HL-60/S4 treated with retinoic acid at 250 ng/mL for 4 days and 3 days (cell line): ENCODE measurements around the gene SMG6.
"Not testable (repeated sequence)": the region's sequence is repeated elsewhere in the genome, so short reads cannot be mapped to it uniquely, and the experiment has no call there.

Source experiments
- in situ Hi-C: fragments of 300-500 bp; cut with MboI; formaldehyde crosslinking; loops from 2 replicates; pipeline ENCODE4 v1.7.0; 2022; ENCODE audit warnings: low sequenced_read_pairs

SMG6 gene

GRCh38 chr17:2211661-2212399, 91.8 kb downstream of the SMG6 start:
- in situ Hi-C loops, result no loop called here

- in situ Hi-C loops, result no loop called here
These were observed 92.9 kb downstream of the SMG6 start for GRCh38 chr17:2210726-2211125.

GRCh38 chr17:2207815-2208515, 95.6 kb downstream of the SMG6 start:
- in situ Hi-C loops, result no loop called here

- in situ Hi-C loops, result no loop called here
These were observed 99.2 kb downstream of the SMG6 start for GRCh38 chr17:2204393-2204792.

- in situ Hi-C loops, result no loop called here
These were observed 99.8 kb downstream of the SMG6 start for GRCh38 chr17:2203818-2204217.

- in situ Hi-C loops, result no loop called here
These were observed 100.5 kb downstream of the SMG6 start for GRCh38 chr17:2202996-2203575.

GRCh38 chr17:2202302-2202995, 101.1 kb downstream of the SMG6 start:
- in situ Hi-C loops, result no loop called here

- in situ Hi-C loops, result not testable (repeated sequence)
These were observed 104.2 kb downstream of the SMG6 start for GRCh38 chr17:2199386-2199785.

GRCh38 chr17:2198927-2199326, 104.7 kb downstream of the SMG6 start:
- in situ Hi-C loops, result no loop called here

- in situ Hi-C loops, result no loop called here
These were observed 106.3 kb downstream of the SMG6 start for GRCh38 chr17:2197271-2197670.

- in situ Hi-C loops, result no loop called here
These were observed 107.9 kb downstream of the SMG6 start for GRCh38 chr17:2195729-2196128.

- in situ Hi-C loops, result no loop called here
These were observed 108.7 kb downstream of the SMG6 start for GRCh38 chr17:2194889-2195335.

GRCh38 chr17:2192367-2193057, 111.1 kb downstream of the SMG6 start:
- in situ Hi-C loops, result no loop called here

GRCh38 chr17:2191785-2192184, 111.8 kb downstream of the SMG6 start:
- in situ Hi-C loops, result no loop called here

GRCh38 chr17:2191227-2191626, 112.4 kb downstream of the SMG6 start:
- in situ Hi-C loops, result no loop called here

- in situ Hi-C loops, result no loop called here
These were observed 113.6 kb downstream of the SMG6 start for GRCh38 chr17:2190014-2190413.

GRCh38 chr17:2188971-2189630, 114.5 kb downstream of the SMG6 start:
- in situ Hi-C loops, result no loop called here

- in situ Hi-C loops, result no loop called here
These were observed 115.8 kb downstream of the SMG6 start for GRCh38 chr17:2187758-2188157.

GRCh38 chr17:2186937-2187336, 116.6 kb downstream of the SMG6 start:
- in situ Hi-C loops, result no loop called here
